ENCODE results near the gene MGMT.

Gene MGMT

GRCh38 chr10:129474642-129475041 lies 7.6 kb downstream of the MGMT start:
- H3F3A ChIP-seq (ENCODE audit: insufficient read depth, low read length): no peaks in the 10 kb centered on the region
- TF ChIP-seq EZH2 (IDR thresholded peaks at IDR 0.05; ENCODE audit: borderline replicate concordance, low read length) (no peak), CTCF (IDR thresholded peaks at IDR 0.05; ENCODE audit: low read length) (no peak)
- peak overlapping the region; percentile 75 for H3K9ac ChIP-seq (ENCODE audit: low read length)
- no peaks in the 10 kb centered on the region for H4K20me1 ChIP-seq (ENCODE audit: insufficient read depth, low read length)
- H3K9me3 ChIP-seq (ENCODE audit: low read length): no peaks in the 10 kb centered on the region
- H3K27ac ChIP-seq (ENCODE audit: low read depth, low read length, poor library complexity, severe bottlenecking): peak overlapping the region; percentile 98
- peaks cover 80% of the 10 kb centered on the region for H3K4me1 ChIP-seq (ENCODE audit: insufficient read depth, low read length, severe bottlenecking)
- peaks cover 25% of the 10 kb centered on the region; the same call in 1 of the 2 replicates for H3K36me3 ChIP-seq (ENCODE audit: insufficient read depth, low read length)
- peak overlapping the region; percentile 49 for H3K4me3 ChIP-seq (ENCODE audit: low read depth, low read length, poor library complexity, severe bottlenecking)
- no peaks in the 10 kb centered on the region for H3K27me3 ChIP-seq (ENCODE audit: insufficient read depth, low read length)
- no peak overlapping the region for H2AFZ ChIP-seq (ENCODE audit: low read length)
- no peaks in the 10 kb centered on the region for H3K9me2 ChIP-seq (ENCODE audit: low read depth, low read length)
- peaks cover 41% of the 10 kb centered on the region for H3K79me2 ChIP-seq (ENCODE audit: insufficient read depth, low read length)
- peak overlapping the region; percentile 64 for H3K4me2 ChIP-seq (ENCODE audit: low read length)

- Histone ChIP-seq H3K36me3 (ENCODE audit: insufficient read depth, low read length) (peaks cover 20% of the 10 kb centered on the region; the same call in 1 of the 2 replicates), H3F3A (ENCODE audit: insufficient read depth, low read length) (no peaks in the 10 kb centered on the region), H3K9me2 (ENCODE audit: low read depth, low read length) (no peaks in the 10 kb centered on the region), H4K20me1 (ENCODE audit: insufficient read depth, low read length) (no peaks in the 10 kb centered on the region), H3K27ac (ENCODE audit: low read depth, low read length, poor library complexity, severe bottlenecking) (peak overlapping the region; percentile 98), H3K9ac (ENCODE audit: low read length) (no peak overlapping the region; the same call in 1 of the 2 replicates), H3K9me3 (ENCODE audit: low read length) (no peaks in the 10 kb centered on the region), H3K4me3 (ENCODE audit: low read depth, low read length, poor library complexity, severe bottlenecking) (no peak overlapping the region), H3K4me2 (ENCODE audit: low read length) (peak overlapping the region; percentile 64; the same call in 1 of the 2 replicates), H3K27me3 (ENCODE audit: insufficient read depth, low read length) (no peaks in the 10 kb centered on the region), H3K4me1 (ENCODE audit: insufficient read depth, low read length, severe bottlenecking) (peaks cover 62% of the 10 kb centered on the region), H2AFZ (ENCODE audit: low read length) (no peak overlapping the region), H3K79me2 (ENCODE audit: insufficient read depth, low read length) (peaks cover 51% of the 10 kb centered on the region)
- TF ChIP-seq CTCF (IDR thresholded peaks at IDR 0.05; ENCODE audit: low read length) (no peak), EZH2 (IDR thresholded peaks at IDR 0.05; ENCODE audit: borderline replicate concordance, low read length) (no peak)
Measured at GRCh38 chr10:129476431-129476830, 9.4 kb downstream of the MGMT start.

GRCh38 chr10:129477051-129477450 lies 10.0 kb downstream of the MGMT start:
- no peak overlapping the region; the same call in 1 of the 2 replicates for H3K4me2 ChIP-seq (ENCODE audit: low read length)
- H3F3A ChIP-seq (ENCODE audit: insufficient read depth, low read length): no peaks in the 10 kb centered on the region
- H4K20me1 ChIP-seq (ENCODE audit: insufficient read depth, low read length): no peaks in the 10 kb centered on the region
- H3K4me3 ChIP-seq (ENCODE audit: low read depth, low read length, poor library complexity, severe bottlenecking): no peak overlapping the region
- H3K4me1 ChIP-seq (ENCODE audit: insufficient read depth, low read length, severe bottlenecking): peaks cover 56% of the 10 kb centered on the region
- H3K9me3 ChIP-seq (ENCODE audit: low read length): peaks cover 3% of the 10 kb centered on the region; the same call in 1 of the 2 replicates
- peak overlapping the region; percentile 98 for H3K27ac ChIP-seq (ENCODE audit: low read depth, low read length, poor library complexity, severe bottlenecking)
- H3K27me3 ChIP-seq (ENCODE audit: insufficient read depth, low read length): no peaks in the 10 kb centered on the region
- H3K36me3 ChIP-seq (ENCODE audit: insufficient read depth, low read length): peaks cover 20% of the 10 kb centered on the region; the same call in 1 of the 2 replicates
- H3K9ac ChIP-seq (ENCODE audit: low read length): no peak overlapping the region
- TF ChIP-seq CTCF (IDR thresholded peaks at IDR 0.05; ENCODE audit: low read length) (no peak), EZH2 (IDR thresholded peaks at IDR 0.05; ENCODE audit: borderline replicate concordance, low read length) (no peak)
- H3K9me2 ChIP-seq (ENCODE audit: low read depth, low read length): no peaks in the 10 kb centered on the region
- H2AFZ ChIP-seq (ENCODE audit: low read length): no peak overlapping the region
- H3K79me2 ChIP-seq (ENCODE audit: insufficient read depth, low read length): peaks cover 58% of the 10 kb centered on the region

Measured in OCI-LY1 (cell line).